ENCODE results near the gene ZNF627. TPM values are rescaled to one million over a fixed set of nuclear protein-coding genes. Genes with fewer than 3 reads are reported as not detected.

ZNF627 gene
- total RNA-seq (19.5 and 26.3 TPM in 2 replicates), polyA plus RNA-seq (7.9 and 10.8 TPM in 2 replicates), polyA minus RNA-seq (ENCODE audit: low replicate concordance) (3.6 and 3.9 TPM in 2 replicates)
- polyA plus RNA-seq (2012), result 5.9 and 6.5 TPM in 2 replicates

GRCh38 chr19:11597202-11598102 lies at the start of gene ZNF627:
Gene ZNF627 (plus strand): TSS chr19:11597483. CDS start chr19:11597628, 145 bp downstream.
- no peaks in the 10 kb centered on the region for H3K4me1 ChIP-seq (ENCODE audit: control insufficient read depth, extremely low read depth, insufficient read depth, low read length)
- peak within 1 kb of the TSS; percentile 99 for H3K9ac ChIP-seq (ENCODE audit: insufficient read depth, low read length)
- peak in 1 of 2 donors; percentile 25 for TF ChIP-seq CTCF (conservative IDR thresholded peaks at IDR 0.05 in 1 of 2, IDR thresholded peaks at IDR 0.05 in 1 of 2; ENCODE audit: low read depth in 1 of 2, low read length in 2 of 2)
- TF ChIP-seq EZH2 (IDR thresholded peaks at IDR 0.05; ENCODE audit: low read length, missing control alignments), result no peak
- H2AFZ ChIP-seq (ENCODE audit: low read length), result peak within 1 kb of the TSS; percentile 91
- peak; percentile 97 to 98 for DNase-seq (ENCODE audit: low read depth in 2 of 2)
- H3K79me2 ChIP-seq (ENCODE audit: control insufficient read depth, insufficient read depth, low read length), result peaks cover 37% of the 10 kb centered on the region
- peak within 1 kb of the TSS; percentile 99 for H3K27ac ChIP-seq (ENCODE audit: insufficient read depth, low read length)
- H3K4me2 ChIP-seq (ENCODE audit: extremely low read depth, insufficient read depth, low read length), result peak within 1 kb of the TSS; percentile 96
- H3K9me3 ChIP-seq (ENCODE audit: control insufficient read depth, insufficient read depth, low read depth, low read length), result no peaks in the 10 kb centered on the region
- no peaks in the 10 kb centered on the region for H3K36me3 ChIP-seq (ENCODE audit: control insufficient read depth, insufficient read depth, low read length)
- H3K4me3 ChIP-seq (replicated peaks in 1 of 4; ENCODE audit: control extremely low read depth in 1 of 4, insufficient read depth in 1 of 4, low read depth in 3 of 4, low read length in 4 of 4), result peak within 1 kb of the TSS; percentile 77 to 99 (median 96)
- H3K27me3 ChIP-seq (ENCODE audit: control insufficient read depth, insufficient read depth, low read length), result no peaks in the 10 kb centered on the region
- H4K20me1 ChIP-seq (ENCODE audit: control insufficient read depth, extremely low read depth, insufficient read depth, low read length), result no peaks in the 10 kb centered on the region

GRCh38 chr19:11547929-11548700 lies 49.2 kb upstream of the ZNF627 start:
- Histone ChIP-seq H3K27ac (ENCODE audit: insufficient read depth, low read length) (no peak overlapping the region), H3K79me2 (ENCODE audit: control insufficient read depth, insufficient read depth, low read length) (no peaks in the 10 kb centered on the region), H3K27me3 (ENCODE audit: control insufficient read depth, insufficient read depth, low read length) (no peaks in the 10 kb centered on the region), H4K20me1 (ENCODE audit: control insufficient read depth, extremely low read depth, insufficient read depth, low read length) (no peaks in the 10 kb centered on the region), H3K9me3 (ENCODE audit: control insufficient read depth, insufficient read depth, low read depth, low read length) (no peaks in the 10 kb centered on the region), H2AFZ (ENCODE audit: low read length) (no peak overlapping the region), H3K9ac (ENCODE audit: insufficient read depth, low read length) (no peak overlapping the region), H3K36me3 (ENCODE audit: control insufficient read depth, insufficient read depth, low read length) (peaks cover 5% of the 10 kb centered on the region), H3K4me1 (ENCODE audit: control insufficient read depth, extremely low read depth, insufficient read depth, low read length) (no peaks in the 10 kb centered on the region), H3K4me2 (ENCODE audit: extremely low read depth, insufficient read depth, low read length) (no peak overlapping the region), H3K4me3 (replicated peaks in 1 of 4; ENCODE audit: control extremely low read depth in 1 of 4, insufficient read depth in 1 of 4, low read depth in 3 of 4, low read length in 4 of 4) (no peak overlapping the region)
- TF ChIP-seq CTCF (conservative IDR thresholded peaks at IDR 0.05 in 1 of 2, IDR thresholded peaks at IDR 0.05 in 1 of 2; ENCODE audit: low read depth in 1 of 2, low read length in 2 of 2) (no peak), EZH2 (IDR thresholded peaks at IDR 0.05; ENCODE audit: low read length, missing control alignments) (no peak)
- no peak for DNase-seq (ENCODE audit: low read depth in 2 of 2)

GRCh38 chr19:11549386-11549953 lies 47.8 kb upstream of the ZNF627 start:
- no peaks in the 10 kb centered on the region for H4K20me1 ChIP-seq (ENCODE audit: control insufficient read depth, extremely low read depth, insufficient read depth, low read length)
- TF ChIP-seq EZH2 (IDR thresholded peaks at IDR 0.05; ENCODE audit: low read length, missing control alignments) (no peak), CTCF (conservative IDR thresholded peaks at IDR 0.05 in 1 of 2, IDR thresholded peaks at IDR 0.05 in 1 of 2; ENCODE audit: low read depth in 1 of 2, low read length in 2 of 2) (no peak)
- no peak overlapping the region for H3K27ac ChIP-seq (ENCODE audit: insufficient read depth, low read length)
- no peak overlapping the region for H3K4me2 ChIP-seq (ENCODE audit: extremely low read depth, insufficient read depth, low read length)
- DNase-seq (ENCODE audit: low read depth in 2 of 2), result no peak
- H3K79me2 ChIP-seq (ENCODE audit: control insufficient read depth, insufficient read depth, low read length), result no peaks in the 10 kb centered on the region
- H3K9ac ChIP-seq (ENCODE audit: insufficient read depth, low read length), result no peak overlapping the region
- no peaks in the 10 kb centered on the region for H3K9me3 ChIP-seq (ENCODE audit: control insufficient read depth, insufficient read depth, low read depth, low read length)
- H3K36me3 ChIP-seq (ENCODE audit: control insufficient read depth, insufficient read depth, low read length), result peaks cover 13% of the 10 kb centered on the region
- no peak overlapping the region for H3K4me3 ChIP-seq (replicated peaks in 1 of 4; ENCODE audit: control extremely low read depth in 1 of 4, insufficient read depth in 1 of 4, low read depth in 3 of 4, low read length in 4 of 4)
- H3K4me1 ChIP-seq (ENCODE audit: control insufficient read depth, extremely low read depth, insufficient read depth, low read length), result no peaks in the 10 kb centered on the region
- H3K27me3 ChIP-seq (ENCODE audit: control insufficient read depth, insufficient read depth, low read length), result no peaks in the 10 kb centered on the region
- H2AFZ ChIP-seq (ENCODE audit: low read length), result no peak overlapping the region
